SK-N-SH treated with all-trans-retinoic acid at 6 μM for 48 hours (cell line): ENCODE data around the gene RXRA.
A peak's percentile ranks its signal among the peaks of the same experiment; 100 is the strongest.

Source experiments
- ATAC-seq: fragments of 200-7000 bp; cut with Tn5 transposase; 3 replicates; pipeline ENCODE4 v1.9.1; 2020; ENCODE audit warnings: mild to moderate bottlenecking, moderate library complexity
- ARNTL ChIP-seq: fragments of 450-650 bp; formaldehyde crosslinking; IDR thresholded peaks from 2 replicates; pipeline ENCODE4 v1.5.0; 2020; ENCODE audit warnings: low read depth, mild to moderate bottlenecking, moderate library complexity, borderline replicate concordance
- BACH2 ChIP-seq: fragments of 250-450 bp; sonication (Bioruptor Pico); IDR thresholded peaks from 2 replicates; pipeline ENCODE4 v1.9.0; 2021; ENCODE audit warnings: mild to moderate bottlenecking, borderline replicate concordance
- CSDC2 ChIP-seq: fragments of 250-450 bp; sonication (Bioruptor Pico); IDR thresholded peaks from 2 replicates; pipeline ENCODE4 v1.5.0; 2020; ENCODE audit warnings: mild to moderate bottlenecking, moderate library complexity
- ESRRG ChIP-seq: fragments of 250-450 bp; sonication (Bioruptor Pico); IDR thresholded peaks from 2 replicates; pipeline ENCODE4 v1.6.1; 2021; ENCODE audit warnings: mild to moderate bottlenecking
- GLIS3 ChIP-seq: fragments of 250-450 bp; sonication (Bioruptor Pico); IDR thresholded peaks from 2 replicates; pipeline ENCODE4 v1.5.0; 2020; ENCODE audit warnings: mild to moderate bottlenecking, moderate library complexity
- PPARA ChIP-seq: fragments of 250-450 bp; sonication (Bioruptor Pico); IDR thresholded peaks from 2 replicates; pipeline ENCODE4 v1.5.0; 2020; ENCODE audit warnings: mild to moderate bottlenecking, borderline replicate concordance
- RARB ChIP-seq: fragments of 250-450 bp; sonication (Bioruptor Pico); IDR thresholded peaks from 2 replicates; pipeline ENCODE4 v1.8.0; 2021; ENCODE audit warnings: mild to moderate bottlenecking, moderate library complexity
- TCF4 ChIP-seq: fragments of 250-450 bp; sonication (Bioruptor Pico); IDR thresholded peaks from 2 replicates; pipeline ENCODE4 v1.8.0; 2021; ENCODE audit warnings: mild to moderate bottlenecking, moderate library complexity, borderline replicate concordance
- TOX ChIP-seq: fragments of 250-450 bp; sonication (Bioruptor Pico); IDR thresholded peaks from 2 replicates; pipeline ENCODE4 v1.8.0; 2021; ENCODE audit warnings: mild to moderate bottlenecking, moderate library complexity, borderline replicate concordance
- ZC3H10 ChIP-seq: fragments of 250-450 bp; sonication (Bioruptor Pico); IDR thresholded peaks from 2 replicates; pipeline ENCODE4 v1.5.1; 2021; ENCODE audit warnings: mild to moderate bottlenecking, moderate library complexity
- ZFP3 ChIP-seq: fragments of 250-450 bp; sonication (Bioruptor Pico); IDR thresholded peaks from 2 replicates; pipeline ENCODE4 v1.5.0; 2020; ENCODE audit warnings: mild to moderate bottlenecking, moderate library complexity
- ZFP30 ChIP-seq: fragments of 450-650 bp; formaldehyde crosslinking; IDR thresholded peaks from 2 replicates; pipeline ENCODE4 v1.5.0; 2022; ENCODE audit warnings: mild to moderate bottlenecking, moderate library complexity
- ZNF565 ChIP-seq: fragments of 450-650 bp; formaldehyde crosslinking; conservative IDR thresholded peaks from 2 replicates; pipeline ENCODE4 v1.5.0; 2020; ENCODE audit warnings: low read depth, mild to moderate bottlenecking, moderate library complexity
- ZNF70 ChIP-seq: fragments of 450-650 bp; formaldehyde crosslinking; IDR thresholded peaks from 2 replicates; pipeline ENCODE4 v1.5.0; 2020; ENCODE audit warnings: mild to moderate bottlenecking, moderate library complexity
- TF ChIP-seq, protein P1 (sequence below): fragments of 250-450 bp; sonication (Bioruptor Pico); IDR thresholded peaks from 2 replicates; pipeline ENCODE4 v1.5.1; 2021; ENCODE audit warnings: mild to moderate bottlenecking, moderate library complexity
- TF ChIP-seq, protein P2 (sequence below): fragments of 250-450 bp; sonication (Bioruptor Pico); IDR thresholded peaks from 2 replicates; pipeline ENCODE4 v1.5.1; 2020; ENCODE audit warnings: low read depth, mild to moderate bottlenecking, moderate library complexity
- TF ChIP-seq, protein P3 (sequence below): fragments of 250-450 bp; sonication (Bioruptor Pico); IDR thresholded peaks from 2 replicates; pipeline ENCODE4 v1.5.0; 2020; ENCODE audit warnings: mild to moderate bottlenecking, moderate library complexity

The RXRA gene

DNA sequence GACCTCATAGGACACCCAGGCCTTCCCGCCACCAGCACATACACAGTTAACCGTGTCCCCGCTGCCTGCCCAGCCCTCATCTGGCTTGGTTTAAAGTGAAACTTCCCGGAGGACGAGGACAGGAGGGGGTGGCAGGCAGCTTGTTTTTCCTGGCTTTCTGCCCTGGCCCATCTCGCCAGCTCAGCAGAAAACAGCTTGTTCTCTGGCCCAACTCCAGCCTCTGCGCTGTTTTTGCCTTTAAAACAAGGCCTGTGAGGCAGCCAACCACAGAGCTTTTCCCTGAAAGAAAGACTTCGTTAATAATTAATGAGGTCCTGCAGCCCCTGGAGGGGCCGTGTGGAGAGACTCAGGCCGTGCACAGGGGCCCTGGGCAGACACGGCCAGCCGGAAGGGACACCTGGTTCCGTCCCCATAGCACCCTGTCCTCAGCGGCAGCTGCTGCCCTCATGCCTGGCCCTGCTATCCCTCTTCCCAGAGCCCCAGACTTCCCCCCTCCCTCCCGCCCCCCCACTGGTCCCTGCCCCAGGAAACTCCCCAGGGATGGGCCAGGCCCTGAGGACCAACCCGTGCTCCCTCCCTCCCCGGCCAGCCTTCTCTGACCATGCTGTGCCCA, 108.7 kb downstream of the RXRA start:
- peak; percentile 87 for ATAC-seq
- TF ChIP-seq CSDC2 (CRISPR knock-in tag) (no peak), TCF4 (CRISPR knock-in tag) (peak; percentile 60; the same call in 1 of the 2 replicates)

DNA sequence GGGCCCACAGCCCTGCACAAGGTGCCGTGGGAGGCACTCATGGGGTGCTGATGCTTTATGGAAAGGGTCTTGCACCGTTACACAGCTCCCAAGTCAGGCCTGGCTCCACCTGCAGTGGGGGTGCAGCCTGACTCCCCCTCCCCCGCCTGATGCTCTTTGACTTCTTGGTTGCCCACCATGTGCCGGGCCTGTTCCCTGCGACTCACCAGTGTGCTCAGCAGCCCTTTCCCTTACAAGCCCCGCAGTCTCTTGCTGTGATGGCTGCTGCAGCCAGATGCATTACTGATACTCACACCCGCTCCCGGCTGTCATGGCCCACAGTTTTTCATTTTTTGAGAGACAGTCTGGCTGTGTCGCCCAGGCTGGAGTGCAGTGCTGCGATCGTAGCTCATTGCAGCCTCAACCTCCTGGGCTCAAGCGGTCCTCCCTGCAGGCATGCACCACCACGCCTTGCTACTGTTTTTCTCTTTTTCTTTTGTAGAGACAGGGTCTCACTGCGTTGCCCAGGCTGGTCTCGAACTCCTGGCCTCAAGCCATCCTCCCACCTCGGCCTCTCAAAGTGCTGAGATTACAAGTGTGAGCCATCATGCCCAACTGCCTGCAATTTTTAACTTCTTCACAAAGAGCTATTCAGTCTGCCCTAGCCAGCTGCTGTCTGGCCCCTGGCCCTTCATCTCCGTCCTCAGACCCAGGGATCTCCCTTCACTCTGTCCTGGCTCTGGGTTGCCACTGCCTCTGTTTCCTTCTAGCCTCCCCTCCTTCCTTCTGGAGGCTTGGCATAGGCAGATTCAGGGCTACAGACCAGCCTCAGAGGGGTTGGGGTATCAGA, 109.5 kb downstream of the RXRA start:
- no peak for ATAC-seq
- no peak for TF ChIP-seq CSDC2 (CRISPR knock-in tag)
- no peak for TF ChIP-seq ZNF70 (CRISPR knock-in tag)
- no peak for TF ChIP-seq RARB (CRISPR knock-in tag)
- TF ChIP-seq ESRRG (CRISPR knock-in tag) = no peak
- TF ChIP-seq ZFP3 (CRISPR knock-in tag) = no peak
- TF ChIP-seq, protein P1, sequence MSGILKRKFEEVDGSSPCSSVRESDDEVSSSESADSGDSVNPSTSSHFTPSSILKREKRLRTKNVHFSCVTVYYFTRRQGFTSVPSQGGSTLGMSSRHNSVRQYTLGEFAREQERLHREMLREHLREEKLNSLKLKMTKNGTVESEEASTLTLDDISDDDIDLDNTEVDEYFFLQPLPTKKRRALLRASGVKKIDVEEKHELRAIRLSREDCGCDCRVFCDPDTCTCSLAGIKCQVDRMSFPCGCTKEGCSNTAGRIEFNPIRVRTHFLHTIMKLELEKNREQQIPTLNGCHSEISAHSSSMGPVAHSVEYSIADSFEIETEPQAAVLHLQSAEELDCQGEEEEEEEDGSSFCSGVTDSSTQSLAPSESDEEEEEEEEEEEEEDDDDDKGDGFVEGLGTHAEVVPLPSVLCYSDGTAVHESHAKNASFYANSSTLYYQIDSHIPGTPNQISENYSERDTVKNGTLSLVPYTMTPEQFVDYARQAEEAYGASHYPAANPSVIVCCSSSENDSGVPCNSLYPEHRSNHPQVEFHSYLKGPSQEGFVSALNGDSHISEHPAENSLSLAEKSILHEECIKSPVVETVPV (CRISPR knock-in tag) = no peak
- TF ChIP-seq, protein P2, sequence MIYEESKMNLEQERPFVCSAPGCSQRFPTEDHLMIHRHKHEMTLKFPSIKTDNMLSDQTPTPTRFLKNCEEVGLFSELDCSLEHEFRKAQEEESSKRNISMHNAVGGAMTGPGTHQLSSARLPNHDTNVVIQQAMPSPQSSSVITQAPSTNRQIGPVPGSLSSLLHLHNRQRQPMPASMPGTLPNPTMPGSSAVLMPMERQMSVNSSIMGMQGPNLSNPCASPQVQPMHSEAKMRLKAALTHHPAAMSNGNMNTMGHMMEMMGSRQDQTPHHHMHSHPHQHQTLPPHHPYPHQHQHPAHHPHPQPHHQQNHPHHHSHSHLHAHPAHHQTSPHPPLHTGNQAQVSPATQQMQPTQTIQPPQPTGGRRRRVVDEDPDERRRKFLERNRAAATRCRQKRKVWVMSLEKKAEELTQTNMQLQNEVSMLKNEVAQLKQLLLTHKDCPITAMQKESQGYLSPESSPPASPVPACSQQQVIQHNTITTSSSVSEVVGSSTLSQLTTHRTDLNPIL (CRISPR knock-in tag) = no peak
- TF ChIP-seq ARNTL (CRISPR knock-in tag) = no peak
- TF ChIP-seq TOX = no peak
- no peak for TF ChIP-seq BACH2 (CRISPR knock-in tag)
- no peak for TF ChIP-seq TCF4 (CRISPR knock-in tag)
- TF ChIP-seq, protein P3, sequence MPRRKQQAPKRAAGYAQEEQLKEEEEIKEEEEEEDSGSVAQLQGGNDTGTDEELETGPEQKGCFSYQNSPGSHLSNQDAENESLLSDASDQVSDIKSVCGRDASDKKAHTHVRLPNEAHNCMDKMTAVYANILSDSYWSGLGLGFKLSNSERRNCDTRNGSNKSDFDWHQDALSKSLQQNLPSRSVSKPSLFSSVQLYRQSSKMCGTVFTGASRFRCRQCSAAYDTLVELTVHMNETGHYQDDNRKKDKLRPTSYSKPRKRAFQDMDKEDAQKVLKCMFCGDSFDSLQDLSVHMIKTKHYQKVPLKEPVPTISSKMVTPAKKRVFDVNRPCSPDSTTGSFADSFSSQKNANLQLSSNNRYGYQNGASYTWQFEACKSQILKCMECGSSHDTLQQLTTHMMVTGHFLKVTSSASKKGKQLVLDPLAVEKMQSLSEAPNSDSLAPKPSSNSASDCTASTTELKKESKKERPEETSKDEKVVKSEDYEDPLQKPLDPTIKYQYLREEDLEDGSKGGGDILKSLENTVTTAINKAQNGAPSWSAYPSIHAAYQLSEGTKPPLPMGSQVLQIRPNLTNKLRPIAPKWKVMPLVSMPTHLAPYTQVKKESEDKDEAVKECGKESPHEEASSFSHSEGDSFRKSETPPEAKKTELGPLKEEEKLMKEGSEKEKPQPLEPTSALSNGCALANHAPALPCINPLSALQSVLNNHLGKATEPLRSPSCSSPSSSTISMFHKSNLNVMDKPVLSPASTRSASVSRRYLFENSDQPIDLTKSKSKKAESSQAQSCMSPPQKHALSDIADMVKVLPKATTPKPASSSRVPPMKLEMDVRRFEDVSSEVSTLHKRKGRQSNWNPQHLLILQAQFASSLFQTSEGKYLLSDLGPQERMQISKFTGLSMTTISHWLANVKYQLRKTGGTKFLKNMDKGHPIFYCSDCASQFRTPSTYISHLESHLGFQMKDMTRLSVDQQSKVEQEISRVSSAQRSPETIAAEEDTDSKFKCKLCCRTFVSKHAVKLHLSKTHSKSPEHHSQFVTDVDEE (CRISPR knock-in tag) = no peak
- TF ChIP-seq ZFP30 = no peak
- no peak for TF ChIP-seq ZNF565 (CRISPR knock-in tag)

DNA sequence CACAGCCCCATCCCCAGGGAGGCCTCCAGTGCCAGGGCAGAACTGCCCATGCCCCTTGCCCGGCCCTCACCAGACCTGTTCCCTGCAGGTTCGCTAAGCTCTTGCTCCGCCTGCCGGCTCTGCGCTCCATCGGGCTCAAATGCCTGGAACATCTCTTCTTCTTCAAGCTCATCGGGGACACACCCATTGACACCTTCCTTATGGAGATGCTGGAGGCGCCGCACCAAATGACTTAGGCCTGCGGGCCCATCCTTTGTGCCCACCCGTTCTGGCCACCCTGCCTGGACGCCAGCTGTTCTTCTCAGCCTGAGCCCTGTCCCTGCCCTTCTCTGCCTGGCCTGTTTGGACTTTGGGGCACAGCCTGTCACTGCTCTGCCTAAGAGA, 110.1 kb downstream of the RXRA start:
- no peak for ATAC-seq
- TF ChIP-seq ZNF70 (CRISPR knock-in tag) (no peak), ZC3H10 (CRISPR knock-in tag) (no peak), ZFP3 (CRISPR knock-in tag) (no peak)
- TF ChIP-seq, protein P1 (CRISPR knock-in tag) = no peak

DNA sequence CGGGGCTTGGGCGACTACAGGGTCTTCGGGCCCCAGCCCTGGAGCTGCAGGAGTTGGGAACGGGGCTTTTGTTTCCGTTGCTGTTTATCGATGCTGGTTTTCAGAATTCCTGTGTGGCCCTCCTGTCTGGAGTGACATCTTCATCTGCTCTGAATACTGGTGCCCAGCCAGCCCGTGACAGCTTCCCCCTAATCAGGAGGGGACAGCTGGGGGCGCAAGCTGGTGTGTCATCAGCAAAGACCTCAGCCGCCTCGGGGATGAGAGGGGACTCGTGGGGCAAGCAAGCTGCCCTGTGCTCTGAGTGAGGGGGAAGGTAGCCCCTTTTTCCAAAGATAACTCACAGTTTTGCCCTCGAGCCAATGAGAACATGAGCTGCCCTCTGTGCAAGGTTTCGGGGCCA, 110.7 kb downstream of the RXRA start:
- no peak for ATAC-seq
- TF ChIP-seq ZNF565 (CRISPR knock-in tag) = no peak
- no peak for TF ChIP-seq GLIS3
- TF ChIP-seq BACH2 (CRISPR knock-in tag) = no peak
- TF ChIP-seq ZNF70 (CRISPR knock-in tag) = no peak
- TF ChIP-seq ZFP3 (CRISPR knock-in tag) = no peak
- TF ChIP-seq PPARA (CRISPR knock-in tag) = no peak
